GM18499 (cell line): Measurements from ENCODE around the gene DDX41.
"Not testable (repeated sequence)": the region's sequence is repeated elsewhere in the genome, so short reads cannot be mapped to it uniquely, and the experiment has no call there.

ENCODE experiments used
- ATAC-seq: cut with Tn5 transposase; IDR thresholded peaks from one replicate; pipeline ENCODE4 v1.9.1; 2021; ENCODE audit warnings: moderate number of reproducible peaks; ENCODE audit not compliant: insufficient read depth, unreplicated experiment

Gene DDX41

GRCh38 chr5:177538876-177539275 is 22.1 kb upstream of the DDX41 start:
- no peak for ATAC-seq

- ATAC-seq = no peak
These were observed 20.9 kb upstream of the DDX41 start for GRCh38 chr5:177537389-177538361.

GRCh38 chr5:177536386-177536785 is 19.6 kb upstream of the DDX41 start:
- ATAC-seq = no peak

GRCh38 chr5:177535125-177535524 is 18.4 kb upstream of the DDX41 start:
- no peak for ATAC-seq

- ATAC-seq = not testable (repeated sequence)
These were observed 17.7 kb upstream of the DDX41 start for GRCh38 chr5:177534433-177534832.

- ATAC-seq = no peak
These were observed 14.6 kb upstream of the DDX41 start for GRCh38 chr5:177531209-177531940.

GRCh38 chr5:177530638-177531037 is 13.9 kb upstream of the DDX41 start:
- ATAC-seq = no peak

GRCh38 chr5:177529247-177530203 is 12.8 kb upstream of the DDX41 start:
- no peak for ATAC-seq

- no peak for ATAC-seq
These were observed 11.9 kb upstream of the DDX41 start for GRCh38 chr5:177528631-177529030.

GRCh38 chr5:177527595-177527994 is 10.8 kb upstream of the DDX41 start:
- ATAC-seq = no peak

- no peak for ATAC-seq
These were observed 10.0 kb upstream of the DDX41 start for GRCh38 chr5:177526791-177527190.

- ATAC-seq = no peak
These were observed 9.4 kb upstream of the DDX41 start for GRCh38 chr5:177526191-177526590.

- no peak for ATAC-seq
These were observed 8.3 kb upstream of the DDX41 start for GRCh38 chr5:177524941-177525655.

- ATAC-seq = no peak
These were observed 7.8 kb upstream of the DDX41 start for GRCh38 chr5:177524539-177524900.

- ATAC-seq = no peak
These were observed 7.2 kb upstream of the DDX41 start for GRCh38 chr5:177523711-177524538.

- ATAC-seq = no peak
These were observed 4.3 kb upstream of the DDX41 start for GRCh38 chr5:177520916-177521513.

GRCh38 chr5:177520271-177520670 is 3.5 kb upstream of the DDX41 start:
- no peak for ATAC-seq

- no peak for ATAC-seq
These were observed 2.9 kb upstream of the DDX41 start for GRCh38 chr5:177519463-177520235.
